Cerebellar cortex (tissue), 1 donor: Measurements from ENCODE around the gene VAMP7.
"Not testable (repeated sequence)": the region's sequence is repeated elsewhere in the genome, so short reads cannot be mapped to it uniquely, and the experiment has no call there.

Source experiments
- DNase-seq: peaks from one replicate; pipeline ENCODE4 v3.0.0-alpha.2; 2015; ENCODE audit warnings: low spot score

Gene VAMP7

DNA sequence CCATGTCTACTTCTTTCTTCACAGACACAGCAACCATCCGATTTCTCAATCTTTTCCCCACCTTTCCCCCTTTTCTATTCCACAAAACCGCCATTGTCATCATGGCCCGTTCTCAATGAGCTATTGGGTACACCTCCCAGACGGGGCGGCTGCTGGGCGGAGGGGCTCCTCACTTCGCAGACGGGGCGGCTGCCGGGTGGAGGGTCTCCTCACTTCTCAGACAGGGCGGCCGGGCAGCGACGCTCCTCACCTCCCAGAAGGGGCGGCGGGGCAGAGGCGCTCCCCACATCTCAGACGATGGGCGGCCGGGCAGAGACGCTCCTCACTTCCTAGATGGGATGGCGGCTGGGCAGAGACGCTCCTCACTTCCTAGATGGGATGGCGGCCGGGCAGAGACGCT, 26.5 kb downstream of the VAMP7 start:
- not testable (repeated sequence) for DNase-seq

DNA sequence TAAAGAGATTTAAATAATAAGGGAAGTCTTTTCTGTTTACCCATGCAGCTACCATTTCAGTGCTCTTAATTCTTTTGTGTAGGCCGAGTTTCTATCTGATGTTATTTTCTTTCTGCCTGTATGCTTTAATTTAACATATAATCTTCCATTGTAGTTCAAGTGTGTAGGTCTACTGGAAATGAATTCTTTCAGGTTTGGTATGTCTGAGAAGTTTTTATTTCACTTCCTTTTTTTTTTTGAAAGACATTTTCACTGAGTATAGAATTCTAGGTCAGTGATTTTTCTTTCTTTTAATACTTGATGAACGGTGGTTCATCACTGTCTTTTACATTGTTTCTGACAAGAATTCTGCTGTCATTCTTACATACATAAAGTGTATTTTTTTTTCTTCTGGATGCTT, 42.1 kb downstream of the VAMP7 start:
- no peak for DNase-seq

DNA sequence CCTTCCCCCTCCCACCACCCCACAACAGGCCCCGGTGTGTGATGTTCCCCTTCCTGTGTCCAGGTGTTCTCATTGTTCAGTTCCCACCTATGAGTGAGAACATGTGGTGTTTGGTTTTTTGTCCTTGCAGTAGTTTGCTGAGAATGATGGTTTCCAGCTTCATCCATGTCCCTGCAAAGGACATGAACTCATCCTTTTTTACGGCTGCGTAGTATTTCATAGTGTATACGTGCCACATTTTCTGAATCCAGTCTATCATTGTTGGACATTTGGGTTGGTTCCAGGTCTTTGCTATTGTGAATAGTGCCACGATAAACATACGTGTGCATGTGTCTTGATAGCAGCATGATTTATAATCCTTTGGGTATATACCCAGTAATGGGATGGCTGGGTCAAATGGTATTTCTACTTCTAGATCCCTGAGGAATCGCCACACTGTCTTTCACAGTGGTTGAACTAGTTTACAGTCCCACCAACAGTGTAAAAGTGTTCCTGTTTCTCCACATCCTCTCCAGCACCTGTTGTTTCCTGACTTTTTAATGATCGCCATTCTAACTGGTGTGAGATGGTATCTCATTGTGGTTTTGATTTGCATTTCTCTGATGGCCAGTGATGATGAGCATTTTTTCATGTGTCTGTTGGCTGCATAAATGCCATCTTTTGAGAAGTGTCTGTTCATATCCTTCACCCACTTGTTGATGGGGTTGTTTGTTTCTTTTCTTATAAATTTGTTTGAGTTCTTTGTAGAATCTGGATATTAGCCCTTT, 49.9 kb downstream of the VAMP7 start:
- not testable (repeated sequence) for DNase-seq

DNA sequence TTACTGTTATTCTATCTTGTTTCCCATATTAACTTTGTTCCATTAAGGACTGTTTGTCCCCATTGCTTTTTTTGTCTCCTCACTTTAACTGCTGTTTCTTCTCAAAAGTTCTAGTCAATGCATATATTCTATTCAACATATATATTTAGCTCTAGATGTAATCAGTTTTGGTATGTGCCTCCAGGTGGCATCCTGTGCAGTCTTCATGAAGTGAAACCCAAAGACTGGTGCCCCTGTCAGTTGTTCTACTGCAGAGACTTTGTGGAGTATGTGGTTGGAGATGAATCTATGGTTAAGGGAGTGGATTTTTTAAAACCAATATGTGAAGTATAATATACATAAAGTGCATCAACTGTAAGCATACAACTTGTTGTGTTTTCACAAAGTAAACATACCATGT, 57.0 kb downstream of the VAMP7 start:
- no peak for DNase-seq

DNA sequence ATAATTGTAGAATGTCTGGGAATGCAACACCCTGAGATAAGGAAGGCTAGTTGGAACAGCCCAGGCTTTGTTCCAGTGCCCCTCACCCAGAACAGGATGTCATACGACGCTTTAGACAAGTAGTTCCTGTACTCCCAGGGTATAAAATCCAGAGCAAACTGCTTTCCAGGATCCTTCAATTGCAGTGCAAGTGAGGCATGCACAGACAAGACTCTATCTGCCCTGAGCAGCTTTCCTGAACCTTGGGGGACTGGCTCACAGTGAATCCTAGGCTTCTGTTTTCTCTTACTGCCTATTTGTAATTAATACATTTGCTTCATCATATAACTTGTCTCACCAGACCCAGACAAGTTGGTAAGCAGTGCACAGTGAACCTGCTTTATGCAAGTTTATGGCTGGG, 68.0 kb downstream of the VAMP7 start:
- DNase-seq = no peak

DNA sequence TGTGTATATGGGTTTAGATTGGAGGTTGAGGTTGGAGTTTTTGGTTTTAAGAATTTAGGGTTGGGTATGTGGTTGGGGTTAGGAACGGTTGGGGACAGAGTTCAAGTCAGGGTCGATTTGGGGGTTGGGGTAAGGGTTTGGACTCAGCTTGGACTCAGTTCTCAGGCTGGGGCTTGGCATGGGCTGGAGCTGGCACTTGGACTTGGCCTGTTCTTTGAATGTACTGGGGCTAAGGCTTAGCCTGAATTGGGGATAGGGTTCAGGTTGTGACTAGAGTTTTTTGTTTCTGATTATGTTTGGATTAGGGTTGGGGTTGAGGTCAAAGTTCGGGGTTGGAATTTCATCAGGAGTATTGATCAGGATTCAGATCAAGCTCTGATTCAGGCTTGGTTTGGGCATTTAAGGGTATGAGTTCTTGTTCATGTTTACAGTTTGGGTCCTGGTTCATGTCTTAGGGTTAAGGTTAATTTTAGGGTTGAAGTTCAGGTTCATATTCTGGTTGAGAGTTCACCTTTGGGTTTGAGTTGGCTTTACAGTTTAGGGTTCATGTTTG, 70.2 kb downstream of the VAMP7 start:
- no peak for DNase-seq

DNA sequence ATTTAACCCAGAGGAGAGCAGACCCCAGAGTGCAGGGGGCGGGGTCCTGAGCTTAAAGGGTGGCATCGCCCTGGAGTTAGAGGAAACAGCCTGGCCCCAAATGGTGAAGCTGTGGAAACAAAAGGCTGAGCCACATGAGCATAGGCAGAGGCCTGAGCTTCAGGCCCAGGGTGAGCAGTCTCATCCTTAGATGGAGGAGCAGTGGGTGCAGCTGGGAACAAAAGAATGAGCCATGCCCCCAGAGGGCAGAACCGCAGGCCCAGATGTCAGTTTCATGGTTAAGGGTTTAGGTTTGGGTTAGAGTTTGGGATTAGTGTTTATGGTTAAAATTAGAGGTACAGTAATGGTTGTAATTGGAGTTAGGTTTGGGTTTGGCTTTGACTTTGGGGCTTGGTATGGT, 71.9 kb downstream of the VAMP7 start:
- DNase-seq = no peak

DNA sequence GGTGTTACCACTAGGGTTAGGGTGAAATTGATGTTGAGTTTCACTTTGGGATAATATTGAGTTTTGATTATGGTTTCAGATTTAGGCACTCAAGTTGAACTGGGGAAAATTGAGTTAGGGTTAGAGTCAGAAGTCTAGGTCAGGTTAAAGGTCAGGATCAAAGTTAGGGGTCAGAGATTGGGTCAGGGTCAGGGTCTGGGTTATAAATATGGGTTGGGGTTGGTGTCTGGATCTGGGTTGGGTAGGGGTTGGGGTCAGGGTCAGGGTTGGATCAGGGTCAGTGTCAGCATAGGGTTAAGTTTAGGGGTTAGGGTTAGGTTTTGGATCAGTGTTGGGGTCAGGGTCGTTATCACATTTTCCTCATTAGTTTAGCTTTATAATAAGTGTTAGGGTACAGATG, 73.6 kb downstream of the VAMP7 start:
- DNase-seq = no peak

DNA sequence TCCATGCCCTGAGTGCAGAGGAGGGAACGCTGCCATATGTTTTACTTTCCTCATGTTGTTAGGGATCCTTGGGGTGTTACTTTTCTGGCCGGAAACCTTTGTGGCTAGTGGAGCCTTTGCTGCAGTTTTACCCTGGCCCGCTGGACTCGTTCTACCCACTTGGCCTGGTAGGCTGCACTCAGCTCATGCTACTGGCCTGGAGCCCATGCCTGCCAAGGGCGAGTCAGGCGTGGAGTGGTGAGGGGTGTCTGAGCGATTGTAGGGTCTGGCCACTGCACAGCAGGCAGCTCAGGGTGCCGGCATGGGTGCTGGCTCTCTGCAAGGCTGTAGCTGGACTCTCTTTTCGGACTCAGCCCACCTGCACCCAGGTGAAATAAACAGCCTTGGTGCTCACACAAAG, 75.0 kb downstream of the VAMP7 start:
- DNase-seq = no peak

DNA sequence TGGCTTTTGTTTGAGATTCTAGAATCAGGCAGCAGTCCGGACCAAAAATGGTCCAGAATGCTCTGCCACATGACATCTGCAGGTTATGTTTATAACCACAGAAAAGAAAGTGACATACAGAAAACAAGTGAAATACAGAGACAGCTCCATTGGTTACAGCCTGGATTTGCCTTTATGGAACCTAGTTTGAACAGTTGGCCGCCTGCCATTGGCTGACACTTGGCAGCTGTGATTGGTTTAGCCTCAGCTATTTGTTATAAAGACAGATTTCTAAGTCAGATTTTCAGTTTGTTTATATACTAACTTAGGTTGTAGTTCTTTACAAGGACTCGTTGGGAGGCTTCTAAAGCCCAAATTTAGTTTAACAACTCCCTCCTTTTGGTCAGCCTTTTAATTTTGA, 75.5 kb downstream of the VAMP7 start:
- DNase-seq = no peak

DNA sequence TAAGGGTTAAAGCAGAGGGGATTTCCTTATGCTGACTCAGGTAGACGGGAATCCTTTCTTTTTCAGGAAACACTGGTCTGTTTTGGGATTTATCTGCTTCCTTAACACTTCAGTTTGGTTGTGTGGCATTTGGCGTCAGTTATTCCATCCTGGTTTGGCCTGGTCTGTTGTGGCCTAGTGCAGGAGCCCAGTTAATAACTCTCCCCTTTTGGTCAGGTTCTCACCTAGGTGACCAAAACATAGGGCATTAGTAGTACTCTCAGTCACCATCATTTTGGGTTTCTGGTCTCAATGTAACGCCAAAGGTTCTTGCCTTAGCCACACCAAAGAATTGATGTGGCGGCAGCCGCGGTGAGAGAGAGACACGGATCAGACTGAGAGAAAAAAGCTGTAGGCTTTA, 76.7 kb downstream of the VAMP7 start:
- no peak for DNase-seq

DNA sequence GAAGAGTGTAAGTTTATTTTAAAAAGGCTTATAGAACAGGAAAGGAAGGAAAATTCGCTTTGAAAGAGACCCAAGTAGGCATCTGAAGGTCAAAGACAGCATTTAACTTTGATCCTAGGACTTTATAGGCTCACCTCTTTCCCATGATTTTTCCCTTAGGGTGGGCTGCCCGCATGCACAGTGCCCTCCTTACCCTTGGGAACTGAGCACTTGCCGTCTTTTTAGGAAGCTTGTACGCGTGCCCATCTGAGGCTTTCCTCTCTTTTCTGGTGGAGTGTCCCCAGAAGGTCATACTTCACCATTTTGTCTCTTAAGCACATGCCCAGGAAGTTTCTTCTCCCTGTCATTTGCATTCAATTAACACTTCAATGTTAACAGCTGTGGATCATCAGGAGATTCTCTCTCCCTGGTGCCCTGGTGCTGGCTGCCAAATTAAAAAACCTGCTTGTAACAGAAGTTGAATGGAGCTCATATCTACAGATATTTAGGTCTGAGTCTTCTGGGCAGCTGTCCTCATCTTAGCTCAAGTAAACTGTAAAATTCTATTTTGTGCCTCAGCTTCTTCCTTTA, 78.0 kb downstream of the VAMP7 start:
- DNase-seq = no peak

DNA sequence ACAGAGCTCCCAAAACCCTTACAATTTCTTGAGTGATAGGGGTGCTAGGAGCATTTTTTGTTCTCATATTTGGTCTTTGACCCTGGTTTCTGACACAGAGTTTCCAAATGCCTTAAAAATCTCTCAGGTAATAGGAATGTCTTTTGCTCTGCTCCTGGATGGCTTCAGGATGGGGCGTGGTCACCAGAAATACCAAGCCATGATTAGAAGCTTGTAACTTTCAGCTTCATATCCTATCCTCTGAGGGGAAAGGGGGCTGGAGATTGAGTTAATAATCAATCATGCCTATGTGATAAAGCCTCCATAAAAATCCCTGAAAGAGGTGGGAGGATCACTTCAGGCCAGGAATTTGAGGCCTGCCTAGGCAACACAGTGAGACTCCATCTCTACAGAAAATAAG, 81.8 kb downstream of the VAMP7 start:
- no peak for DNase-seq

DNA sequence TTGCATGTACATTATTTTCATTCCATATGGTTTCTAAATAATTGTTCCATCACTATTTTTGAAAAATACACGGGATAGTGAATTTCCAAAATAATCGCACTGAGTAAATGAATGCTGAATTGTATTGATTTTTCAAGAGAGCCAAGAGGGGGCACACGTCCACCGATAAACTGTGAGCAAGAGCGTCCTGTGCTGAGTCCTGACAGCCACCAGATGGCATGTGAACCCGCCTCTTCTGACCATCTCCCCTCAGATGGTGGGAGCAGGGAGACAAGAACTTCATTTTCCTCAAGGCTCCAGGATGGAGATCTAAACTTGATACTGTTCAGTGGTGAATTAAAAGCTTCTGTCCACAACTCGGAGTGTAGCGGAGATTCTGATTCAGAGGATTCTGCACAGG, 85.7 kb downstream of the VAMP7 start:
- peak; percentile 37 for DNase-seq

DNA sequence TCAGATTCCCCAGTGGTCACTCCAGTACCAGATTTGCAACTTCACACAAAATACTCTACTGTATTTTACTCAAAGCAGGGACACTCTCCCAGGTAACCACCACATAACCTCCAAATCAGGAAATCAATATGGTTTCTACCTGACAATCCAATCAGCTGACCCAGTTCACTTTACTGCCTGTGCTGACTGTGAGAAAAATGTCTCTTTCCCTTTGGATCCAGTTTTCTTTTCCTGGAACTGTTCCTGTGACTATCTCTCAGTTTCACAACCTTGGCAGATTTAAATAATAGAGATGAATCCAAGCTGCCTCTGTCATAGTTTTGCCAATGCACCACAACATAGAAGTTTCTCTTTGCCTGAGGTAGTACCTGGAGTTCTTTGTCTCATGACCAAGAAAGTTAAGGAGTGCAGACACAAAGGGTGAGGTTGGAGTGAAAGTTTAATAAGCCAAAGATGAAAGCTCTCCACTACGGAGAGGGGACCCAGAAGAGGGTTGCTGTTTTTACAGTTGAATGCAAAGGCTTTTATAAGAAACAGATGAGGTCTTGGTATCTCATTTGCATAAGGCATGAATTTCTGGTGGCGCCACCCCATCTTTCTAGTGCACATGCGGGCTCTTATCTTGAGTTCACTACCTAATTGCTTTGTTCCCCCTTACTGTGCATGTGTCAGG, 86.6 kb downstream of the VAMP7 start:
- no peak for DNase-seq

DNA sequence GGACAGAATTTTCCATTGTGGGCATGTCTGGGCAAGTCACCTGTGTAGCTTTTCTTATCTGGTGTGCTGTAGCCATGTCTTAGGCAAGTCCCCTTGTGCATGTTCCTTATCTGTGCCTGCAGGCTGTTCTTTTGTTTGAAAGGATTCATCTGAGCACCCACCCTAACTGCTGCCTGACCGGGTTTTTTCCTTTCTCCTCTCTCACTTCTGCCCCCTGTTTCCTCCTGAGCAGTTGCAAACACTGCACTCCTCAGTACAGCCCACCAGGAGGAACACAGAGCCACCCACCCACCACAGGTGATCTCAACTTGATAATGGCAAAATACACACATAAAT, 87.1 kb downstream of the VAMP7 start:
- DNase-seq = no peak

DNA sequence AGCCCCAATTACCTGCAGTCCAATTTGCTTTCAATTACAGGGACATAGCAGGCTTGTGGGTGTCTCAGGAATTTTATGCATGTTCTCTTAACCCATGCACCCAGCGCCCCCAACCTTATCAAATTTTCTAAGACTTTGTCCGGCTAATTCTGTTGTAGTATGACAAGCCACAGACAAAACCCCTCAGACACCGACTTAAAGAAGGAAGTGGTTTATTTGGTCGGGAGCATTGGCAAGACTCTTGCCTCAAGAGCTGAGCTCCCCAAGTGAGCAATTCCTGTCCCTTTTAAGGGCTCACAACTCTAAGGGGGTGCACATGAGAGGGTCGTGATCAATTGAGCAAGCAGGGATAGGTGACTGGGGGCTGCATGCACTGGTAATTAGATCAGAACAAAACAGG, 87.6 kb downstream of the VAMP7 start:
- DNase-seq = no peak

DNA sequence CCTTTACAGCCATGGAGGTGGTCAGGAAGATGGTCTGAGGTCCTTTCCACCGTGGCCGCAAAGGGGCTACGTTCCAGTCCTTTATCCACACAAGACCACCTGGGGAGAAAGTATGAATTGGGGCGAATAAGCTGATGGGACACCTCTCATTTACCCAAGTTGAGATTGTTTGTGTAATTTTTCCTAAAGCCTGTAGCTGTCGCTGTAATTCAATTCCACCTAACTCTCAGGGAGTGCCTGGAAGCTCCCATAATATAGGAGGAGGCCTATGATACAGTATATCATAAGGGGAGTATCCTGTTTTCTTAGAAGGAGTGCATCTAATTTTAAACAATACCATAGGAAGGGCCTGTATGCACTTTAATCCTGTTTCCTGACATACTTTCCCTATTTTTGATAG, 90.5 kb downstream of the VAMP7 start:
- DNase-seq = not testable (repeated sequence)

DNA sequence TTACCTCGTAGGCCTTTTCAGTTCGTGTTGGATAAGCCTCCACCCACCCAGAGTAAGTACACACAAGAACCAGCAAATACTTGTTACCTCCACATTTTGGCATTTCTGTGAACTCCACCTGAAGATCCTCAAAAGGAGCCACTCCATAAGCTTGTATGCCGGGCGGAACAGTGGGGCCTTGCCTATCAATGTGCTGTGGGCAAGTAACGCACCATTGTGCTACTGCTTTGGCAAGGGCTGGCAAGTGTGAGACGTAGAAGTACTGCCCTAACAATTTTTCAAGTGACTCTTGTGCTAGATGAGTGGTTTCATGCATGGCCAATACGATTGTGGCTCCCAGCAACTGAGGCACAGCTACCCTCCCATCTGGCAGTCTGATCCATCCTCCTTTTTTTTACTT, 91.1 kb downstream of the VAMP7 start:
- DNase-seq = not testable (repeated sequence)

DNA sequence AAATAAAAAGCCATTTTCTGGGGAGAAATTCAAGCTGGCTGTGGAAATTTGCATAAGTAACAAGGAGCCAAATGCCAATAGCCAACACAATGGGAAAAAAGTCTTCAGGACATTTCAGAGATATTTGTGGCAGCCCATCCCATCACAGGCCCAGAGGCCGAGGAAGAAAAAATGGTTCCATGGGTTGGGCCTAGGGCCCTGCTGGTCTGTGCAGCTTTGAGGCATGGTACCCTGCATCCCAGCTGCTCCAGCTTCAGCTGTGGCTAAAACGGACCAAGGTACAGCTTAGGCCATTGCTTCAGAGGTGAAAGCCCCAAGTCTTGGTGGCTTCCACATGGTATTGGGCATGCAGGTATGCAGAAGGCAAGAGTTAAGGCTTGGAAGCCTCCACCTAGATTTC, 102.2 kb downstream of the VAMP7 start:
- DNase-seq = no peak

DNA sequence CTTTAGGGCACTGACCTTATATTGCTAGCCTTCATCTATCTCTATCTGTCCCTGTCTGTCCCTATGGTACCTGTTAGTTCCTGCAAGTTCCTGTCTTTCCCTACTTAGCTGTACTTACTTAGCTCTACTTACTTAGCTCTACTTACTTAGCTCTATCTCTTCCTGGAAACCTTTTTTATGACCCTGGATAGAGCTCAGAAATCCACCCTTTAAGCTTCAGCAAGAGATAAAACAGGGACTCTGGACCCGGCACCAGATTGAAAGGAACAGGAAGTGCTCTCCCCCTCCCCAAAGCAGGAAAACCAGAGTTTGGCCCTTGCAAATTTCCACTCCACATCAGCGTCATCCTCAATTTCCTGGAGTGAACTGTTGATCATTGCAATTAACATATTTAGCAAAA, 104.1 kb downstream of the VAMP7 start:
- no peak for DNase-seq

DNA sequence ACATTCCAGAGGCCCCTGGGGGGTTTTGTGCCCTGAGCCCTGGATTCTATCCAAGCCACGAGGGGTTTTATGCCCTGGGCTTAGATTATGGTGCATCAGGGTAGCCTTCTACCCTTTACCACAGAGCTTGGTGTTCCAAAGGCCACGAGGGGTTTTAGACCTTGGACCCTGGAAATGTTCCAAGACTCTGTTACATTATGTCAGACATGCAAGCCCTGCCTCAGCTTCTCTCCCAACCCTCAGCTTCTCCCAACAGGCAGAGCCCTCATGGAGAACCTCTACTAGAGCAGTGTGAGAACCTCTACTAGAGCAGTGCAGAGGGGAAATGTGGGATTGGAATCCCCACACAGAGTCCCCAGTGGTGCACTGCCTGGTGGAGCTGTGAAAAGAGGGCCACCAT, 105.8 kb downstream of the VAMP7 start:
- not testable (repeated sequence) for DNase-seq

DNA sequence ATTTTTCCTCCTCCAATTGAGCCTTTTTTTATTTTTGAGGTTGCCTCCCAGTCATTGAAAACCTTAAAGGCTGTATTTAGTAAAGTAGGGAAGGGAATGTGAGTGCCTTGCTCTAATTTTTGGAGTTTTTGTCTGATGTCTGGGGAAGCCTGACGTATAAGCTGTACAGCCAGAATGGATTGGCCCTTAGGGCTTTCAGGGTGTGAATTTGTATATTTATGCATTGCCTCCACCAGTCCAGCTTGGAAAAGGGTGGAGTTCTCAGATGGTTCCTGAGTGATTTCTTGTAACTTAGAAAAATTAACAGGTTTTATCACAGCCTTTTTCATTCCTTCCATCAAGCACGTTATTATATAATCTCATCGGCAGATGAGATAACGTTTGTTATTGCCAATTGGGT, 107.7 kb downstream of the VAMP7 start:
- no peak for DNase-seq
